Activated T-helper 17 cell treated with anti-CD3 and anti-CD28 coated beads, Interleukin-2, amount 50 U/mL, for 72 hours (primary cell): ENCODE results near the gene BCL3. TPM values are rescaled to one million over a fixed set of nuclear protein-coding genes. Genes with fewer than 3 reads are reported as not detected.
"Not testable (repeated sequence)": the region's sequence is repeated elsewhere in the genome, so short reads cannot be mapped to it uniquely, and the experiment has no call there.

ENCODE experiments used
- ATAC-seq: fragments of 150-1000 bp; cut with Tn5 transposase; replicated peaks from 2 replicates; pipeline ENCODE4 v1.10.0; 2021; ENCODE audit warnings: mild to moderate bottlenecking, moderate library complexity
- H3K27ac Mint-ChIP-seq: one replicate; pipeline ENCODE4 v1.8.0; 2022; ENCODE audit warnings: mixed read lengths
- H3K27me3 Mint-ChIP-seq: one replicate; pipeline ENCODE4 v1.8.0; 2022; ENCODE audit warnings: mixed read lengths
- H3K36me3 Mint-ChIP-seq: one replicate; pipeline ENCODE4 v1.8.0; 2022; ENCODE audit warnings: low read depth, mild to moderate bottlenecking, mixed read lengths
- H3K4me1 Mint-ChIP-seq: one replicate; pipeline ENCODE4 v1.8.0; 2022; ENCODE audit warnings: mixed read lengths
- H3K4me3 Mint-ChIP-seq: one replicate; pipeline ENCODE4 v1.8.0; 2022; ENCODE audit warnings: mild to moderate bottlenecking, mixed read lengths
- H3K9me3 Mint-ChIP-seq: one replicate; pipeline ENCODE4 v1.8.0; 2022; ENCODE audit warnings: mixed read lengths
- total RNA-seq, 2 donors: library from RNA; stranded (reverse); gene quantifications; one replicate each; pipeline ENCODE4 v1.2.3, GENCODE V29; 2022

Gene BCL3
- total RNA-seq, 2 donors from 2014 or later = 79.0 to 86.3 TPM

DNA sequence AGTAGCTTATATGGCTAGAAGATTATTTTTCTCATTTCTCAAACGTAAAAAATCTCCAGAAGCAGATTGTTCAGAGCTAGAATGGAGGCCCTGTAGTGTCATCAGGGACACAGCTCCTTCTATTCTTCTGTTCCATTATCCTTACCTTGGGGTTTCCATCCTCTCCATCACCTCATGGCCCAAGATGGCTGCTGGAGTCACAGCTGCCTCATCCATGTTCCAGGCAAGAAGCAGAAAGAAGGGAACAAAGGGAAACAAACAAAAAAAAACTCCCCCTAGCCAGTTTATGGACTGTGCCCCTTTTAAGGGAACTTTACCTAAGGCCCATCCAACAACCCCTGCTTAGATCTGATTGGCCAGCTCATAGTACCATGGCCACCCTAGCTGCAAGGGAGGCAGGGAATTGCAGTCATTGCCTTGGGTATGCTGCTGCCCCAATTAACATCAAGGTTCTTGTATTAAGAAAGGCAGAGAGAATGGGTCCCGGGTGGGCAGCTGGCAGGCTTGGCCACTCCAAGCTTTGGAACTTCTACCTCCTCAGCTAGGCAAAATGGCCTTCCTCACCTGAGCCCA lies 33.8 kb upstream of the BCL3 start:
- Mint-ChIP-seq H3K27ac (no peak overlapping the region), H3K27me3 (no peaks in the 10 kb centered on the region), H3K36me3 (no peaks in the 10 kb centered on the region), H3K4me3 (no peak overlapping the region), H3K9me3 (peaks cover 12% of the 10 kb centered on the region), H3K4me1 (no peaks in the 10 kb centered on the region)
- ATAC-seq = no peak

DNA sequence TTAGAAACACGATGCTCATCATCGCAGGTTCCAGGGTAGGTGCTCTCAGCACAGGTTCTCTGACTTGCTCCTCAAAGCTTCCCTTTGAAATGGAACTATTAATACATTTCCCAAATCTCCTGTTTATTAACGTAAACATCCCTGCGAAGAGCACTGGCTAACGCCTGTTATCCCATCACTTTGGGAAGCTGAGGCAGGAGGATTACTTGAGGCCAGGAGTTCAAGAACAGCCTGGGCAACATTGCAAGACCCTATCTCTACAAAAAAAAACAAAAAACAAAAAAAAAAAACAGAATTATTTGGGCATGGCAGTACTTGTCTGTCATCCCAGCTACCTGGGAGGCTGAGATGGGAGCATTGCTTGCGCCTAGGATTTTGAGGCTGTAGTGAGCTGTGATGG lies 30.9 kb upstream of the BCL3 start:
- Mint-ChIP-seq H3K36me3 (no peaks in the 10 kb centered on the region), H3K4me3 (no peak overlapping the region), H3K27ac (no peak overlapping the region), H3K27me3 (no peaks in the 10 kb centered on the region), H3K4me1 (no peaks in the 10 kb centered on the region), H3K9me3 (peaks cover 12% of the 10 kb centered on the region)
- no peak for ATAC-seq

DNA sequence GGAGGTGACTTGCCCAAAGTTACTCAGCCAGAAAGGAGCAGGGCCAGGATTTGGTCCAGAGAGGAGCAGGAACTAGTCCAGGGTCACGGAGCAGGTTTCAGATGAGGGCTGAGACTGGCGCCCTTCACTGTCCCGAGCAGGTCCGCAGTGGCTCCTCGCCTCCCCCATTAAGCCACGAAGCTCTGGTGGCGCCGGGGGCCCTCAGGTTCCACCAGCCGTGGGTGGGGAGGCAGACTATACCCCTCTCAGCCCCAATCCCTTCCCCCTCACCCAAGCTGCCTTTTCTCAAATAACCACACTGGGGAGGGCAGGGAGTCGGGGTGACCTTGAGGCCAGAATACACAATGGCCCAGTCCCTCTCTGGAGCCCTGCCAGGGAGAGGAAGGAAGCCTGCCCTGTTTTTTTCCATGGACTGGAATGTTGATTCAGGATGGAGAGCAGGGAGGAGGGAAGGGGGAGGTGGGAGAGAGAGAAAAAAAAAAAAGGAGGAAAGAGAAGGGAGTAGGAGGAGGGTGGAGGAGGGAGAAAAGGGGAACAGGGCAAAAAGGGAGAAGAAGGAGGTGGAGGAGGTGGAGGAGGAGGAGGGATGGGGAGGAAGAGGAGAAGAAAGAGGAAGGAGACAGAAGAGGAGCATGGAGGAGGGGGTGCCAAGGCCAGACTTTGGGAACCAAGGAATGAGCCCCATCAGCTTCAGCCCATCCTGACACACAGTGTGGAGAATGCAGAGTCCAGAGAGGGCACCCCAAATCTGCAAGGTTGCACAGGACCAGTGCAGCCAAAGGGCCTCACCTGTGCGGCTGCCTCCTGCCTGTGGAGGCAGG lies 29.9 kb upstream of the BCL3 start:
- no peak overlapping the region for H3K4me3 Mint-ChIP-seq
- peaks cover 12% of the 10 kb centered on the region for H3K9me3 Mint-ChIP-seq
- H3K27ac Mint-ChIP-seq = no peak overlapping the region

DNA sequence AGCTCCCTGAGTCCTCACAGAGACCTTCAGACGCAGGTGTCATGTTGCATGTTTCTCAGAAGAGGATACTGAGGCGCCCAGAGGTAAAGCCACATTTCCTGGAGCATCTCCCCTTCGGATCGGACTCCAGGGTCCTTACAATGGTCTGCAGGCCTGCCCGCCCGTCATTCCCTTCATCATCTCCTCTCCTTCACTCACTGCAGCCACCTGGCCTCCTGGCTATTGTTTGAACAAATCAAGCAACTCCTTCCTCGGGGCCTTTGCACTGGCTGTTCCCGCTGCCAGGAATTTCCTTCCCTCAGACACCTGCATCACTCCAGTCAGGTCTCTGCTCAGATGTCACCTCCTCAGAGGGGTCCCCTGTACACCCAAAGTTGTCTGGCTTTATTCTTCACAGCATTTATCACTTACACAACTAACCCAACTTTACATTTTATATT lies 29.2 kb upstream of the BCL3 start:
- Mint-ChIP-seq H3K27me3 (no peaks in the 10 kb centered on the region), H3K36me3 (no peaks in the 10 kb centered on the region), H3K4me1 (peaks cover 5% of the 10 kb centered on the region), H3K9me3 (peaks cover 12% of the 10 kb centered on the region), H3K27ac (no peak overlapping the region), H3K4me3 (no peak overlapping the region)
- no peak for ATAC-seq

More for the DNA sequence above, 29.9 kb upstream of the BCL3 start:
- ATAC-seq = no peak
- H3K27me3 Mint-ChIP-seq = no peaks in the 10 kb centered on the region
- H3K4me1 Mint-ChIP-seq = no peaks in the 10 kb centered on the region
- no peaks in the 10 kb centered on the region for H3K36me3 Mint-ChIP-seq

DNA sequence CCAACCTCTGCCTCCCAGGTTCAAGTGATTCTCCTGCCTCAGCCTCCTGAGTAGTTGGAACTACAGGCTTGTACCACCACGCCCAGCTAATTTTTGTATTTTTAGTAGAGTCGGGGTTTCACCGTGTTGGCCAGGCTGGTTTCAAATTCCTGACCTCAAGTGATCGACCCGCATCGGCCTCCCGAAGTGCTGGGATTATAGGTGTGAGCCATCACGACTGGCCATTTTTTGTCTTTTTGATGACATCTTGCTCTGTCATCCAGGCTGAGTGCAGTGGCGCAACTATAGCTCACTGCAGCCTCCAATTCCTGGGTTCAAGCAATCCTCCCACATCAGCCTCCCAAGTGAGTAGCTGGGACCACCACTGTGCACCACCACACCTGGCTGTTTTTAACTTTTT lies 28.1 kb upstream of the BCL3 start:
- H3K36me3 Mint-ChIP-seq, H3K27me3 Mint-ChIP-seq, ATAC-seq, H3K9me3 Mint-ChIP-seq, H3K27ac Mint-ChIP-seq, H3K4me3 Mint-ChIP-seq: not testable (repeated sequence)
- H3K4me1 Mint-ChIP-seq = peaks cover 11% of the 10 kb centered on the region

DNA sequence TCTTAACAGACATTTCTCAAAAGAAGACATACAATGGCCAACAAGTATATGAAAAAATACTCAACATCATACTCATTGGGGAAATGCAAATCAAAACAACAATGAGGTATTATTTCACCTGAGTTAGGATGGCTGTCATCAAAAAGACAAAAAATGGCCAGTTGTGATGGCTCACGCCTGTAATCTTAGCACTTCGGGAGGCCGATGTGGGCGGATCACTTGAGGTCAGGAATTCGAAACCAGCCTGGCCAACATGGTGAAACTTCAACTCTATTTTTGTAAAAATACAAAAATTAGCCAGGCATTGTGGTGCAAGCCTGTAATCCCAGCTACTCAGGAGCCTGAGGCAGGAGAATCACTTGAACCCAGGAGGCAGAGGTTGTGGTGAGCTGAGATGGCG lies 27.6 kb upstream of the BCL3 start:
- Mint-ChIP-seq H3K9me3 (no peaks in the 10 kb centered on the region), H3K27ac (no peak overlapping the region), H3K4me1 (peaks cover 11% of the 10 kb centered on the region), H3K4me3 (no peak overlapping the region), H3K27me3 (no peaks in the 10 kb centered on the region), H3K36me3 (no peaks in the 10 kb centered on the region)
- peak; percentile 45 for ATAC-seq

DNA sequence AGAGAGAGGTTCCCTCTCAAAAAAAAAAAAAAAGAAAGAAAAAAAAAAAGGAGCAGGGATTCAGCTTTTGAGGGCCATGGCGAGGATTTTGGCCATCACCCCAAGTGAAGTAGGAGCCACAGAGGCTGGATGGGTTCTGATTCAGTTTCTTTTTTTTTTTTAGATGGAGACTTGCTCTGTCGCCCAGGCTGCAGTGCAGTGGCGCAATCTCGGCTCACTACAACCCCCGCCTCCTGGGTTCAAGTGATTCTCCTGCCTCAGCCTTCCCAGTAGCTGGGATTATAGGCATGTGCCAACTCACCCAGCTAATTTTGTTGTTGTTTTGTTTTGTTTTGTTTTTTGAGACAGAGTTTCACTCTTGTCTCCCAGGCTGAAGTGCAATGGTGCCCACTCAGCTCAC lies 27.1 kb upstream of the BCL3 start:
- ATAC-seq = not testable (repeated sequence)
- peaks cover 11% of the 10 kb centered on the region for H3K4me1 Mint-ChIP-seq

DNA sequence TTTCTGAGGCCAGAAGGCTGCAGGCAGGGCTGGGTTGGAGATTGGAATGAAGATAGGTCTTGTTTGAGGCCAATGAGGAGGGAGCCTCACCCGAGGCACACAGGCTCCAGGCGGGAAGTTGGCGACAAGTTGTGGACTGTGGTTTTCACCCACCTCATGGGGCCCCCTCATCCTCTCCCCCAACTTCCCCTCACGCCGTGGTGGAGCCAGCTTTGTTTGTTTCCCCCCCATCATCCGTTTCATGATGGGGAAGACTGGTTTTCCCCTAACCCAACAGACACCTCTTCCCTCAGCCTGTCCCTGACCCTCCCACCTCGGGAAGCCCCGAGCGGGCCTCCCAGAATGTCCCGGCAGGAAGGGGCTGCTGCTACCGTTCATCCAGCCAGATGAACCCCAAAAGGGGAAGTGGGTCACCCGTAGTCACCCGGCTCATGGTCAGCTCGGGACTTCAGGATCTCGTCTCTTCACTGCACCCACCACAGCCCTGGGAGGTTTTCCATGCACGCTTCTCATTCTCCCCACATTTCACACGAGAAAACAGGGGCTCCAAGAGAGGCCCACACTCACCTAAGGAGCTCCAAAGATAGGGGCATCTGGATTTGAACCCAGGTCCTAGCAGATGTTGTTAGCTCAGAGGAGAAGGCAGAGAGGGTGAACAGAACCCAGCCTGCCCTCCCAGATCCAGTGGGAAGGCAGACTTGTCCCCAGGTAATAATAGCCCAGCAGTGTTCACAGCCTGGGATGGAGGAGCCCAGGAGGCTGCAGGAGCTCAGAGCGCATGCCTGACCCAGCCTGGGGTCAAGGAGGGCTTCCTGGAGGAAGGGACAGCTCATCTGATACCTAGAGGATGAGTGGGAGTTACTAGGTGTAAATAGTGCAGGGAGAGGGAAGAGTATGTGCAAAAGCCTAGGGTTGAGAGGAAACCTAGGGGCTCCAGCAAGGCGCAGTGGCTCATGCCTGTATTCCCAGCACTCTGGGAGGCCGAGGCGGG lies 26.1 kb upstream of the BCL3 start:
- H3K4me3 Mint-ChIP-seq = peak overlapping the region; percentile 11
- no peak for ATAC-seq
- H3K27me3 Mint-ChIP-seq = no peaks in the 10 kb centered on the region
- no peaks in the 10 kb centered on the region for H3K9me3 Mint-ChIP-seq
- no peaks in the 10 kb centered on the region for H3K36me3 Mint-ChIP-seq
- H3K27ac Mint-ChIP-seq = no peak overlapping the region
- H3K4me1 Mint-ChIP-seq = peaks cover 11% of the 10 kb centered on the region

More for the DNA sequence above, 27.1 kb upstream of the BCL3 start:
- not testable (repeated sequence) for H3K27me3 Mint-ChIP-seq, H3K9me3 Mint-ChIP-seq, H3K27ac Mint-ChIP-seq, H3K36me3 Mint-ChIP-seq, H3K4me3 Mint-ChIP-seq

DNA sequence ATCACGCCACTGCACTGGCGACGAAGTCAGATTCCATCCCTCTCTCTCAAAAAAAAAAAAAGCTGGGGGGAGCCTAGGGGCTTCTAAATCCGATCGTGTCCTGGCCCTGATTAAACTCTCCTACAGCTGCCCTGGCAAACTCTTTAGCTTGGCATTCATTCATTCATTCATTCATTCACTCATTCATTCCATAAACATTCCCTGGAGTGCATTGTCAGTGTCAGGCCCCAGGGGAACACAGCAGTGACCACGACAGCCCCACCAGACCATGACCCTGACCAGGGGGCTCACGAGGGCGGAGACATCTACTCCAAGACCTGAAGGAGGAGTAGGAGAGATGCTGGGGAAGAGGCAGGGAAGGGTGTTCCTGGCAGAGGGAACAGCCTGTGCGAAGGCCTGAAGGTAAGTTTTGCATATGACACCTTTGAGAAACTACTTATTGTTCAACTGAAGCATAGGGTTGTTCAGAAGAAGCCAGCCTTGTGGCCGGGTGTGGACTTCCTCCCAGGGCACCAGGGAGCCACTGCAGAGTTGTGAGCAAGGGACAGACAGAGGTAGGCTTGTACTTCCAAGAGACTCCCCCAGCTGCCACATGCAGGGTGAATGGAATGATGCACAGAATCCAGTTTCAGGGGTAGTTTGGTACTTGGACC lies 25.1 kb upstream of the BCL3 start:
- Mint-ChIP-seq H3K4me1 (peaks cover 17% of the 10 kb centered on the region), H3K27ac (no peak overlapping the region), H3K4me3 (peak overlapping the region; percentile 26), H3K9me3 (no peaks in the 10 kb centered on the region), H3K27me3 (no peaks in the 10 kb centered on the region), H3K36me3 (no peaks in the 10 kb centered on the region)
- peak; percentile 54 for ATAC-seq

DNA sequence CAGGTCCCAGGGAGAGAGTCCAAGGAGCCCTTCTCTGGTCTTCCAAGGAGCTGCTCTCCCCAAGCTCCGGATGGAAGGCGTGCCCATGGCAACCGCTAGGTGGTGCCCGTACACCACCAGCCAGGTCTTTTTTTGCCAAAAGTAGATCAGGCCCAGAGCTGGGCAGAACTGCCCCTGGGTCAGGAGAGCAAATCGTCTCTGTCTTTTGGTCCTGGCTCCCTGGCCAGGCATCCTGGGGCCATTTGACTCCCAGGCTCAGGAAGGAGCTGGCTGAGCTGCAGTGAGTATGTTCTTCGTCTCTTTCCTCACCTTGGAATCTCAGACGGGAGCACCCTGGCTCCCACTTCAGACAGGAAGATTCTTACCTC lies 24.6 kb upstream of the BCL3 start:
- H3K27me3 Mint-ChIP-seq = no peaks in the 10 kb centered on the region
- H3K4me1 Mint-ChIP-seq = peaks cover 17% of the 10 kb centered on the region
- H3K36me3 Mint-ChIP-seq = no peaks in the 10 kb centered on the region

DNA sequence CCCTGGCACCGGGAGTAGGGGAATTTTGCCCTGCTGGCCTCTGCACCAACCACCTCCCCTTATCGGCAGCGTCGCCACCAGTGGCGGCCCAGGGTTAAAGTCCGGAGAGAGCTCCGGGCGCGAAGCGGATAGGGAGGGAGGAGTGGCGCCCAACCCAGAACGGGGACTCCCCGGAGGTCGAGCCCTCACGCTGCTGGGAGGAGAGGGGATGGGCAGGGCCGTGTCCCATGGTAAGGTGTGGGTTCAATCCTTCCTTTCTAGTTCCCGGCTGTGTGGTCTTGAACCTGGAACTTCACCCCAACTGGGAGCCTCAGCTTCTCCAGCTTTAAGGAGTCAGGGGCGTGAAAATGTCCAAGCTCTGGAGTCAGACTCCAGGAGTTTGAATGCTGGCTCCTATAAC lies 23.3 kb upstream of the BCL3 start:
- no peaks in the 10 kb centered on the region for H3K9me3 Mint-ChIP-seq
- H3K27ac Mint-ChIP-seq = no peak overlapping the region
- peaks cover 17% of the 10 kb centered on the region for H3K4me1 Mint-ChIP-seq
- H3K27me3 Mint-ChIP-seq = no peaks in the 10 kb centered on the region
- no peak for ATAC-seq
- no peak overlapping the region for H3K4me3 Mint-ChIP-seq
- H3K36me3 Mint-ChIP-seq = no peaks in the 10 kb centered on the region

More for the DNA sequence above, 24.6 kb upstream of the BCL3 start:
- no peaks in the 10 kb centered on the region for H3K9me3 Mint-ChIP-seq
- H3K27ac Mint-ChIP-seq = no peak overlapping the region
- peak overlapping the region; percentile 26 for H3K4me3 Mint-ChIP-seq
- ATAC-seq = peak; percentile 91

DNA sequence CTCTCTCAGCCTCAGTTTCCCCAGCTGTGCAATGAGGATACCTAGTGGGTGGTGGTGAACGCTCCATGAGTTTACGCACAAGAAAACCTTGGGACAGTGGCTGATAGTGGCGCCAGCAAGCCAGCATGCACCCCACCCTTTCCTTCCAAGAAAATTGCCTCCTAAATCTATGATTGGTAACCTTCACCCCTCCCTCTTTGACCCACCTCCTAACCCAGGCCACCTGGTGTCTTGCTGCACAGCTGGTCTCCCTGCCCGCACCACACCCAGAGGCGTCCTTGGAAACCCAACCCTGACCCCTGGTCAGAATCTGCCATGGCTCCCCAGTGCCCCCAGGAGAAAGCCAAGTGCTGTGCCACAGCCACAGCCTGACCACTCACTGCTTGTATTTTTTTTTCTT lies 22.8 kb upstream of the BCL3 start:
- peaks cover 17% of the 10 kb centered on the region for H3K4me1 Mint-ChIP-seq
- no peaks in the 10 kb centered on the region for H3K9me3 Mint-ChIP-seq
- H3K27ac Mint-ChIP-seq = no peak overlapping the region
- no peak overlapping the region for H3K4me3 Mint-ChIP-seq
- ATAC-seq = no peak
- H3K27me3 Mint-ChIP-seq = no peaks in the 10 kb centered on the region
- no peaks in the 10 kb centered on the region for H3K36me3 Mint-ChIP-seq

DNA sequence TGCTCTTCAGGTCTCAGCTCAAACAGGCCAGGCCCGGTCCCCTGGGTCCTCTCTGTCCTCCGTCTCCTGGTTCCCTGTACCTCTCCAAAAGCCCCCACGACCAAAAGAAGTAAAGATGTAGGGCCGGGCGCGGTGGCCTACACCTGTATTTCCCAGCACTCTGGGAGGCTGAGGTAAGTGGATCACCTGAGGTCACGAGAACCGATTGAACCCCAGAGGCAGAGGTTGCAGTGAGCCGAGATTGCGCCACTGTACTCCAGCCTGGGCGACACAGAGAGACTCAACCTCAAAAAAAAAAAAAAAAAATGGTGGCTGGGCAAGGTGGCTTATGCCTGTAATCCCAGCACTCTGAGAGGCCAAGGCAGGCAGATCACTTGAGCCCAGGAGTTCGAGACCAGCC lies 22.0 kb upstream of the BCL3 start:
- no peaks in the 10 kb centered on the region for H3K27me3 Mint-ChIP-seq
- ATAC-seq = no peak
- H3K36me3 Mint-ChIP-seq = no peaks in the 10 kb centered on the region
- H3K4me1 Mint-ChIP-seq = peaks cover 17% of the 10 kb centered on the region
- H3K9me3 Mint-ChIP-seq = no peaks in the 10 kb centered on the region
- no peak overlapping the region for H3K4me3 Mint-ChIP-seq
- H3K27ac Mint-ChIP-seq = no peak overlapping the region

DNA sequence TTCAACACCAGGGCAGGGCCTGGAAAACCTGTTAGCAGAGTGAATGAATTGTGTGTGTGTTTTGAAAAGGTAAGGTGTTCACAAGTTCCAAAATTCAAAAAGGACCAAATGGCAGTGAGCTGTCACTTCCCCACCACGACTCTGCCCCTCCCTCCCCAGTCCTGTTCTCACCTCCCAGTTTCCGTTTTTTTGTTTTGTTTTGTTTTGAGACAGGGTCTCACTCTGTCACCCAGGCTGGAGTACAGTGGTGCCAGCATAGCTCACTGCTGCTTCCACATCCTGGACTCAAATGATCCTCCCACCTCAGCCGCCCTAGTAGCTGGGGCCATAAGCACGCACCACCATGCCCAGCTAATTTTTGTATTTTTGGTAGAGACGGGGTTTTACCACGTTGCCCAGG lies 20.3 kb upstream of the BCL3 start:
- H3K27ac Mint-ChIP-seq = peak overlapping the region; percentile 40

More for the DNA sequence above, 20.3 kb upstream of the BCL3 start:
- Mint-ChIP-seq H3K4me1 (peaks cover 17% of the 10 kb centered on the region), H3K36me3 (no peaks in the 10 kb centered on the region), H3K9me3 (no peaks in the 10 kb centered on the region), H3K4me3 (no peak overlapping the region), H3K27me3 (no peaks in the 10 kb centered on the region)
- ATAC-seq = no peak
